DOHH2 (cell line): ENCODE measurements around the gene TADA2B.

ENCODE experiments used
- EZH2phosphoT487 ChIP-seq: fragments of 200-600 bp; sonication (generic); IDR thresholded peaks from 2 replicates; pipeline ENCODE4 v1.6.1; 2017; ENCODE audit warnings: borderline replicate concordance, mild to moderate bottlenecking, antibody characterized with exemption, low read length, moderate library complexity, mixed read lengths
- TF ChIP-seq, protein P1 (sequence below): fragments of 200-600 bp; sonication (generic); IDR thresholded peaks from one replicate; pipeline ENCODE4 v1.5.1; 2014; ENCODE audit warnings: antibody characterized with exemption, mild to moderate bottlenecking, low read depth, low read length; ENCODE audit not compliant: poor library complexity, severe bottlenecking

DNA sequence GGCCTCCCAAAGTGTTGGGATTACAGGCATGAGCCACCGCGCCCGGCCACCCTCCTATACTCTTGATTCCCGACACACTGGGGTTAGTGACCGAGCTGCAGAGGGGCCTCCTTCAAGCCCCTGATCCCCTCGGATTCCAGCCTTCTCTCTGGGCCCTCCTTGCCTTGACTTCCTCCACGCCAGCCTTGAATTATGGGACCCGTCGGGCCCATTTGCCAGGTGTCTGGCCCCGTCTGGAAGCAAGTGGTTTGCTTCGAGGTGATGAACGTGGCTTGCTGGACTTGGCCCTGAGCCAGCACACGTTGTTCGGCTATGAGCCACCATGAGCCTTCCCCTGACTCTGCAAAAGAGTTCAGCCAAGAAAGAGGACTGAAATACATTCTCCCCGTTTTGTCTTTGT is 62.1 kb downstream of the TADA2B start:
- TF ChIP-seq, protein P1, sequence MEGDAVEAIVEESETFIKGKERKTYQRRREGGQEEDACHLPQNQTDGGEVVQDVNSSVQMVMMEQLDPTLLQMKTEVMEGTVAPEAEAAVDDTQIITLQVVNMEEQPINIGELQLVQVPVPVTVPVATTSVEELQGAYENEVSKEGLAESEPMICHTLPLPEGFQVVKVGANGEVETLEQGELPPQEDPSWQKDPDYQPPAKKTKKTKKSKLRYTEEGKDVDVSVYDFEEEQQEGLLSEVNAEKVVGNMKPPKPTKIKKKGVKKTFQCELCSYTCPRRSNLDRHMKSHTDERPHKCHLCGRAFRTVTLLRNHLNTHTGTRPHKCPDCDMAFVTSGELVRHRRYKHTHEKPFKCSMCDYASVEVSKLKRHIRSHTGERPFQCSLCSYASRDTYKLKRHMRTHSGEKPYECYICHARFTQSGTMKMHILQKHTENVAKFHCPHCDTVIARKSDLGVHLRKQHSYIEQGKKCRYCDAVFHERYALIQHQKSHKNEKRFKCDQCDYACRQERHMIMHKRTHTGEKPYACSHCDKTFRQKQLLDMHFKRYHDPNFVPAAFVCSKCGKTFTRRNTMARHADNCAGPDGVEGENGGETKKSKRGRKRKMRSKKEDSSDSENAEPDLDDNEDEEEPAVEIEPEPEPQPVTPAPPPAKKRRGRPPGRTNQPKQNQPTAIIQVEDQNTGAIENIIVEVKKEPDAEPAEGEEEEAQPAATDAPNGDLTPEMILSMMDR = no peak
- no peak for TF ChIP-seq EZH2phosphoT487
